Cerebellar nuclear complex (tissue), 1 donor: ENCODE results near the gene ANKMY2.
"Not testable (repeated sequence)": the region's sequence is repeated elsewhere in the genome, so short reads cannot be mapped to it uniquely, and the experiment has no call there.

Experiments
- DNase-seq, 2 experiments: peaks; one replicate each; lab custom pipeline; 2025; lab: John Stamatoyannopoulos, UW

ANKMY2 gene

DNA sequence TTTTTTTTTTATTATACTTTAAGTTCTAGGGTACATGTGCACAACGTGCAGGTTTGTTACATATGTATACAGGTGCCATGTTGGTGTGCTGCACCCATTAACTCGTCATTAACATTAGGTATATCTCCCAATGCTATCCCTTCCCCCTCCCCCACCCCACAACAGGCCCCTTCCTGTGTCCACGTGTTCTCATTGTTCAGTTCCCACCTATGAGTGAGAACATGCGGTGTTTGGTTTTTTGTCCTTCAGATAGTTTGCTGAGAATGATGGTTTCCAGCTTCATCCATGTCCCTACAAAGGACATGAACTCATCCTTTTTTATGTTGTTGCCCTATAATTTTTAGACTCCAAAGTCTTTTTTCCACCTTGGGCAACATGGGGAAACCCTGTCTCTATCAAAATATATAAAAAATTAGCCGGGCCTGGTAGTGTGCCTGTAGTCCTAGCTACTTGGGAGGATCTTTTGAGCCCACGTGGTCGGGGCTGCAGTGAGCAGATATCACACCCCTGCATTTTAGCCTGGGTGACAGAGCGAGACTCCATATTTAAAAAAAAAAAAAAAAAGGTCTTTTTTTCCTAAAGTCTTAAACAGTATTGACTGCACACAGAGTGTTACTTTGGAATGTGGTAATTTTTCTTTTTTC, 14.4 kb upstream of the ANKMY2 start:
- not testable (repeated sequence) for DNase-seq

- no peak for DNase-seq
Measured at GRCh38 chr7:16657656-16658279, 12.2 kb upstream of the ANKMY2 start.

DNA sequence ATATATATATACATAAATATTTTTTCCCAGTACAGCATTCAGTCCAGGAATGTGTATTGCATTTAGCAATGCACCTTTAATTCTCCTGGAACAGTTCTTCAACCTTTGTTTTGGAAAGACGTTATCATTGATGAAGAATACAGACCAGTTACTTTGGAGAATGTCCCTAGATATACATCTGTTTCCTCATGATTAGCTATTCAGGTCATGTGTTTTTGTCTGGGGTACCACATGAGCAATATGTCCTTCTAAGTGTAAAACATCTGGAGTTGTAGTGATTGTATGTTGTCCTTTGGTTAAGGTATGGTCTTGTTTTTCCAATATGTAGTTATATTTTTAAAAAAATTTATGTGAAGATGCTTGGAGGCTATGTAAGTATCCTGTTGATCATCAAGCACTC, 10.6 kb upstream of the ANKMY2 start:
- no peak for DNase-seq

GRCh38 chr7:16655394-16655793, 9.8 kb upstream of the ANKMY2 start:
- DNase-seq: no peak

DNA sequence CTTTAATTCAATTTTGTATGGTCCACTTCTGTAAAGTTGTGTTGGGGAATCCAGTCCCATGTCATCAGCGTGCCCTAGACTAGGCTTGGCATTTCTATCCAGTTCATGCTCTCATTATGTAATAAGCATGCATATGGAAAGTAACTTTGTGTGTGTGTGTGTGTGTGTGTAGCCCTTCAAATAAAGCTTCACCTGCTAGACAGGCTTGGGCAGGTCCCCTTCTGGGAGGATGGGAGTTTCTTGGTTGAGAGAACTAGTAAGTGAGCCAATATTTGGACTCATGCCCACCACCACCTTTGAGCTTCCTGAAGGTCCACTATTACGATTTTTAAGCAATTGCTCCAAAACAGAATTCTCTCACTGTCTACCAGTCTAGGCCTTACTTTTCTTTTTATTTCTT, 7.3 kb upstream of the ANKMY2 start:
- DNase-seq: no peak

DNA sequence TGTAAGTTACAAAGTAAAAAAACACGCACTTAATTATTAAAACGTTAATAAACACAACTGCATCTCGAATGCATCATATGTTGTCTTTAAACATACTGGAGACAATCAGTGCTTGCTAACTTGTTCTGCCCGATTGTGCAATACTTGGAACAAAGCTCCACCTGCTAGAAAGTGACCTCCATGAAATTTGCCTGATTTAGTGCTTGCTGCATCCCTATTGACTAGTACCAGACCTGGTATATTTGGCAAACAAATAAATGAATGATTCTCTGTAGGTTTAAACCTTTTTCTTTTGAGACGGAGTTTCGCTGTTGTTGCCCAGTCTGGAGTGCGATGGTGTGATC, 6.7 kb upstream of the ANKMY2 start:
- DNase-seq: no peak

DNA sequence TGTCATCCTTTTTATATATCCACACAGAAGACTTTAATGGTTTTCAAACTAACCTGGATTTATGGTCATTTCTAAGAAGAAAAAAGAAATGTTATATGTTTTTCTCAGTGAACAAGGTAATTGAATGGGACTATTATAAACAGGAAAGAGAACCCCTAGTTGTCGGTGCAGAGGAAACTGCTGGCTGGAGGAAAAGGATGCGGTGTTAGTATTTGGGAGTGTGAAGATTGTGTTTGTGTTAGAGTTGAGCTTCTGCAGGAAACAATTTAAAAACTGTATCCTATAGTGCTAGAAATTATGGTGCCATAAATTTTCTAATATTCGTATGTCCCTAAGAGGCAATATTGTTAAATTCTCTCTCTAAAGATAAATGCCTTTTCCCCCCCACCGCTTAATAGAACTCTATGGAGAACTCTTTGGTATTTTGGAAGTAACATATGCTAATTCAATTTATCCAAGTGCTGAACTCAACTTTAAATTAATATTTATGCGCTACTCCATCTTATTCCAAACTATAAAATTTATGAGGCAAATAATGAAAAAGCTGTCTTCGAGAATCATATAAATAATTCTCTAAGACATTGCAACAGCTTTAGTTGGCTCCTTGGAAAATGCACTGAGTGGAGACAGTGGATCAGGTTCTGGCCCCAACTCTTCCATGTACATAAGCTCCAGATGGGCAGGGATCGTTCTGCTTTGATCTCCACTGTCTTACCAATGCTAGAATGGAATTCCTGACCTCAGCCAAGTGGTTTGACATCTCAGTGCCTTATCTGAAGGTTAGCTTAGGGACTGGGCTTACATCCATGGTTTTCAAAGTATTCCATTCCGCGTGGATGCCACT, 6.1 kb upstream of the ANKMY2 start:
- DNase-seq: no peak

DNA sequence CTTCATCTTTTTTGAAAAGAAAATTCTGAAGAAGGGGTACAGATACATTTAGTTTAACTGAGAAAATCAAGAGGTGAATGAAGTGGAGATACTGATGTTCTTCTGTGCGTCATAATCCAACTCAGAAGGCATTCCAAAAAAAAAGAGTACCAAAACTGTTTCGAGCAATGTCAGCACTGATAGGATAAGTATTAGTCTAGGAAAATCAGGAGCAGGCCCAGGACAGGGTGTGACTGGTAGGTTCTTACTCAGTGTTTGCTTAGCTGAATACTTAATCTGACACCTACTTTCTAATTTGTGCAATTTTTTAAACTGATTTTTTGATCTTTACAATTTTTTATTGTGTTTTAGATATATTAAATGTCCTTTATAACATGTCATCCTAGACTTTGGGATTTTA, 4.7 kb upstream of the ANKMY2 start:
- DNase-seq: no peak

DNA sequence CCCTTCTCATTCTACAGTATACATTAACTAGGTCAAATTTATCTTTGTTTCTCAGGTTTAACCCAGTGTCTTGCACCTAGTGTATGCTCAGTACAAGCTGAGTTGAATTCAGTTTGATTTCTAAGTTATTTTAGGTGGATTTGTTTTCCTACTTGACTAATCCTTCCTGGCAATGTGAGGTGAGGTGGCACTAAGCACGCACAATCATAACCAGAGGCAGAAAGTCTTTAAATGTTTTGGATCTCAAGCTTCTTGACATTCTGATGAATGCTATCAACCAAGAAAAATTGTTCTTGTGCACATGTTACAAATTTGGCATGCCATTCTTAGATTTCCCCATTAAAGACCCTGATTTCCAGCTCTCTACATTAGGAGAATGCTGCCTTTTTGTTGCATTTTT, 3.6 kb upstream of the ANKMY2 start:
- no peak for DNase-seq

DNA sequence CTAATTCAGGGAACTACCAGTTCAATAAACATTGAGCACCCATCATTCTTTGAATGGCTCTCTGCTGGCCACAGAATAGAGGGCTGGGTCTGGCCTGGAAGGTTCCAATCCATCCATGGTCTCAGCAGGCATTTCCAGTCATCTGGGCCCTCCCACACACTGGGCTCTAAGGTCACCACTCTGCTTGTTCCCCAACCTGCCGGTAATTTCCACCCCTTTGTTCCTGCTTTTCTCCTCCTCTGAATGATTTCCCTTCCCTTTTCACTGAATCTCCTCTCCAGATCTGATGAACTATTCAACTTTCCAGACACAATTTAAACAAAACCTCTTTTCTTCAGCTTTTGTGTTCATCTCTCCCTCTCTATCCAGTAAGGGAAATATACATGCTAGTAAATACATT, 3.0 kb upstream of the ANKMY2 start:
- DNase-seq: no peak

GRCh38 chr7:16647435-16647960, 1.9 kb upstream of the ANKMY2 start:
- no peak for DNase-seq

DNA sequence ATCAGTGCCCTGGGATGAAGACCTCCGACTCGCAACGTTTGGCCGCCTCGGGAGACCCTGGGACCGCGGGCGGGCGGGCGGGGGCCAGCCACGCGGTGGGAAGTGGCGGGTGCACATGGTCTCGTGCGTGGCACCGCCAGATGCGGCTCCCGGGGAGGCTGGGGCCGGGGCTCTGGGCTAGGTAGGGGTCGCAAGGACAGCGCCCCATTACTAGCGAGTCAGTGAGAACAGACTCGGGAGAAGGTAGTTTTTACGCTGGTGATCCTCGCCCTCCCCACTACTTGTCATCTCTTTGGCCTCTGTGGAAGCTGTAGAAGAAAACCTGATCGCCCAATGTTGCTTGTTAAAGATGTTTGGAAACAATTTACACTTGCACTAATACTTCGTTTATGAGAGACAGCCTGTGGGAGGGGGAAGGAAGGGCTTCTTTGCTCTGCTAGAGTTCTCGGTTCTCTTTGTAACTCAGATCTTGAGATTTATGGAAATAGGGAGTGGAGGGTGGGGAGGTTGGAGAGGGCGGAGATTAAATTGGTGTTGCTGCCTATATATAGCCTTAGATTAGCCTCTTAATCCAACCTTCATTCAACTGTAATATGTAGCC, 1.0 kb upstream of the ANKMY2 start:
- no peak for DNase-seq

GRCh38 chr7:16644636-16645592, 640 bp downstream of the ANKMY2 start:
- no peak for DNase-seq

DNA sequence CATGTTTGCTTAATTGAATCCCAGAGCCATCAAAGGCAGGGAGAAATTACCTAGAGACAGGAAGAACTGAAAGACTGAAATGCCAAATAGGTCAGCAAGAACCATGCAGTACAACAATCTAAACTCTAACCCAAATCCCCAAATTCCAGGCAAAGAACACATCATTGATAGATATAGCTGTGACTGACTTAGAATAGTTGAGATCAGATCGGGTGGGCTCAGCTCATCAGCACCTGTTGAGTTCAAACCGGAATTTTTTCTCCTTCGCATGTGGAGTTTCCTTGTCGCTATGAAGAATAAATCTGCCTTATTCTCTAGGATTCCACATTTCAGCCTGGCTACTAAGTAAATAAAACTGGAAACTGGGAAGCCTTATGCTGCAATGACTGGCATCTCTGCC, 1.4 kb downstream of the ANKMY2 start:
- DNase-seq: no peak

DNA sequence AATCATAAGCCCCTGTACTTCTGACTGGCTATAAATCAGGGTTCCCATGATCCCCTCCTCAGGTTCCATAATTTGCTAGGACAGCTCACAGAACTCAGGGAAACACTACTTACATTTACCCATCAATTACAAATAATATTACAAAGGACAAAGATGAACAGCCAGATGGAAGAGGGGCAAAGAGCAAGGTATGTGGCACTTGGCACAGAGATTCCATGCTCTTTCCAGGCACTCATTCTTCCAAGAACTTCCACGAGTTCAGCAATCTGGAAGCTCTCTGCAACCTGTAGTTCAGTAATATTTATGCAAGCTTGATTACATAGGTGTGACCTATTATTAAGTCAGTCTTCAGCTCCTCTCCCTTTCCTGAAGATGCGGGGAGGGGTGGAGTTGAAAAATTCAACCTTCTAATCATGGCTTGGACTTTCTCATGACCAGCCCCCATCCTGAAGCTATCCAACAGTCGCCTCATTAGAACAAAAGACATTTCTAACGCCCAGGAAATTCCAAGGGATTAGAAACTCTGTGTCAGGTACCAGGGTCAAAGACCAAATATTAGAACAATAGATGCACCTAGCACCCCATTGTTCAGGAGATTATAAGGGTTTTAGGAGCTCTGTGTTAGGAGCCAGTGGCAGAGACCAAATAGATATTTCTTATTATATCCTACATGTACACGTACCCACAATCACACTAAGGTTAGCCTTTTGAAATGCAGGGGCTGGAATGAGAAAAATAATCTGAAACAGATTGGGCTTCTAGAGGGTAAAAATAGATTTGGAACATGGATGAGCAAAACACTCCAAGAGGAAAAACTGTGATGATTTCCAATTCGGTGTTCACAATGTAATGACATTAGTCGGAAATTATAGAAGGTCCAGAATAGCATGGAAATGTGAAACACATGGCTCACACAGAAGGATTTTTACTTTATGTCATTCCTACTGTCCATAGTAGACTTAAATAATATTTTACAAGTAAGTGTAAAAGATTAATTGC, 7.0 kb downstream of the ANKMY2 start:
- no peak for DNase-seq

DNA sequence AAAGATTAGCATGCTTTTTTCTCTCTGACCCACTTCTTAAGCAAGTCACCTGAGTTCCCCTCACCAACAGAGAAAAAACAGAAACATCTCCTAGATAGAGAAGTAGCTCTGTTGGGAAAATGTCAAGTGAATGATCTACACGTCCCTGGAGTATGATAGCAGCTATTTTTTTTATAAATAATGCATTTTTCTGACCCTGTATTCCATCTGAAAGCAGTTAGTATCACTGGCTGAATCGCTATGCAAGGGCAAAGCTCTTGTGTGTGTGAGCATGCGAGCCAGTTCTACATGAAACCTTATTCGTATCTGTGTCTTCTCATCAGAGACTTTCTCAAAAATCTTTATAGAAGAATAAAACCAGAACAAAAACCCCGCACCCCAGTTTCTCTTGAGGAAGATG, 8.2 kb downstream of the ANKMY2 start:
- DNase-seq: no peak

- DNase-seq: no peak
Measured at GRCh38 chr7:16636555-16637101, 8.9 kb downstream of the ANKMY2 start.

GRCh38 chr7:16634271-16634738, 11.2 kb downstream of the ANKMY2 start:
- no peak for DNase-seq

DNA sequence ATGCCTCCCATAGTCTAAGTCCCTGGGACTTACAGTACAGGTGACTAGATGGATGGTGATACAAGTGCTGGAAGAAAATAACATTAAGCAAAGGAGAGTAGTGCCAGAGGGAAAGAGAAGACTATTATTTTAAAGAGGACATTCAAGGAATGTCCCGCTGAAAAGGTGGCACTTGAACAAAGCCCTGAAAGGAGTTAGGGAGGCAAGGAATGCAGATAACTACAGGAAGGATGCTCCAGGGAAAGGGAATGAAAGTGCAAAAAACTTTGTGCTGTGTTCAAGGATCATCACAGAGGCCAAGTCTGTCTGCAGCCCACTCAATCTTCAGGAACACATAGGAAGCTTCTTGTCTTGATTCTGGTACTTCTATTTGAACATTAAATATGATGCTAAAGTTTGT, 14.9 kb downstream of the ANKMY2 start:
- DNase-seq: no peak

GRCh38 chr7:16627236-16627635, 18.3 kb downstream of the ANKMY2 start:
- no peak for DNase-seq
